Caco-2 (cell line): ENCODE data around the gene ACADL. TPM values are rescaled to one million over a fixed set of nuclear protein-coding genes. Genes with fewer than 3 reads are reported as not detected.

Source experiments
- BruUV-seq: library from RNA; stranded (reverse); fragments of 400-500 nt; replicated peaks from 2 replicates; lab custom pipeline; 2021; lab: Mats Ljungman, UMichigan
- CTCF ChIA-PET: fragments of 300-600 bp; sonication (Branson Sonifier 250); formaldehyde crosslinking; loops from one replicate; lab custom pipeline; 2022; ENCODE audit warnings: antibody characterized with exemption; lab: Charles Lee
- POLR2A ChIA-PET: fragments of 300-600 bp; sonication (Branson Sonifier 250); formaldehyde crosslinking; loops from one replicate; lab custom pipeline; 2022; ENCODE audit warnings: antibody characterized with exemption; lab: Charles Lee
- DNase-seq, 2 experiments: peaks; one replicate each; pipeline versions ENCODE4 v3.0.0 to v3.0.0-alpha.2; 2020 to 2022
- H3K27me3 ChIP-seq: replicated peaks from 2 replicates; pipeline ENCODE4 v1.6.0; 2011; ENCODE audit warnings: low read length; ENCODE audit not compliant: control insufficient read depth, insufficient read depth
- H3K36me3 ChIP-seq: 2 replicates; pipeline ENCODE4 v1.5.1; 2011; ENCODE audit warnings: low read length; ENCODE audit not compliant: control insufficient read depth, insufficient read depth
- H3K4me1 ChIP-seq: fragments of 250-450 bp; sonication (Bioruptor Pico); 2 replicates; pipeline ENCODE4 v1.5.1; 2020; ENCODE audit warnings: mild to moderate bottlenecking
- H3K4me3 ChIP-seq: 2 replicates; pipeline ENCODE4 v1.5.1; 2011; ENCODE audit warnings: low read depth, mild to moderate bottlenecking, control low read depth, low read length
- H3K9me3 ChIP-seq: fragments of 250-450 bp; sonication (Bioruptor Pico); 2 replicates; pipeline ENCODE4 v1.5.1; 2020; ENCODE audit warnings: mild to moderate bottlenecking, moderate library complexity
- H3K27ac Mint-ChIP-seq: one replicate; pipeline ENCODE4 v1.8.0; 2022; ENCODE audit warnings: mixed read lengths; ENCODE audit not compliant: unreplicated experiment
- H3K27me3 Mint-ChIP-seq: one replicate; pipeline ENCODE4 v1.8.0; 2022; ENCODE audit warnings: mixed read lengths; ENCODE audit not compliant: insufficient read depth, unreplicated experiment
- H3K36me3 Mint-ChIP-seq: one replicate; pipeline ENCODE4 v1.8.0; 2022; ENCODE audit warnings: mild to moderate bottlenecking, mixed read lengths; ENCODE audit not compliant: insufficient read depth, unreplicated experiment
- H3K4me1 Mint-ChIP-seq: one replicate; pipeline ENCODE4 v1.8.0; 2022; ENCODE audit warnings: low read depth, mixed read lengths; ENCODE audit not compliant: unreplicated experiment
- H3K4me3 Mint-ChIP-seq: one replicate; pipeline ENCODE4 v1.8.0; 2022; ENCODE audit warnings: mild to moderate bottlenecking, moderate library complexity, mixed read lengths; ENCODE audit not compliant: unreplicated experiment
- H3K9me3 Mint-ChIP-seq: one replicate; pipeline ENCODE4 v1.8.0; 2022; ENCODE audit warnings: mixed read lengths; ENCODE audit not compliant: unreplicated experiment
- intact Hi-C: fragments of 100-400 bp; cut with micrococcal nuclease; formaldehyde crosslinking; loops from one replicate; pipeline ENCODE4 v1.10.0; 2022; ENCODE audit not compliant: unreplicated experiment
- total RNA-seq: library from RNA; stranded (reverse); gene quantifications from 2 replicates; pipeline ENCODE4 v1.2.3, GENCODE V29; 2022
- TF ChIP-seq, protein P1 (sequence below), 2 experiments: fragments of 200-600 bp in 1 of 2; IDR thresholded peaks; 1 replicate in 1 of 2; 2 replicates in 1 of 2; pipeline versions ENCODE4 v1.5.1 to v1.8.0; 2011 to 2022; ENCODE audit warnings: antibody characterized with exemption in 1 of 2, control low read depth in 1 of 2, inconsistent platforms in 1 of 2, low read depth in 1 of 2, low read length in 1 of 2, mild to moderate bottlenecking in 1 of 2, moderate library complexity in 1 of 2; ENCODE audit not compliant: insufficient read depth in 1 of 2, severe bottlenecking in 1 of 2, unreplicated experiment in 1 of 2

ACADL gene
- total RNA-seq, 1 experiment from 2014 or later, result not detected

DNA sequence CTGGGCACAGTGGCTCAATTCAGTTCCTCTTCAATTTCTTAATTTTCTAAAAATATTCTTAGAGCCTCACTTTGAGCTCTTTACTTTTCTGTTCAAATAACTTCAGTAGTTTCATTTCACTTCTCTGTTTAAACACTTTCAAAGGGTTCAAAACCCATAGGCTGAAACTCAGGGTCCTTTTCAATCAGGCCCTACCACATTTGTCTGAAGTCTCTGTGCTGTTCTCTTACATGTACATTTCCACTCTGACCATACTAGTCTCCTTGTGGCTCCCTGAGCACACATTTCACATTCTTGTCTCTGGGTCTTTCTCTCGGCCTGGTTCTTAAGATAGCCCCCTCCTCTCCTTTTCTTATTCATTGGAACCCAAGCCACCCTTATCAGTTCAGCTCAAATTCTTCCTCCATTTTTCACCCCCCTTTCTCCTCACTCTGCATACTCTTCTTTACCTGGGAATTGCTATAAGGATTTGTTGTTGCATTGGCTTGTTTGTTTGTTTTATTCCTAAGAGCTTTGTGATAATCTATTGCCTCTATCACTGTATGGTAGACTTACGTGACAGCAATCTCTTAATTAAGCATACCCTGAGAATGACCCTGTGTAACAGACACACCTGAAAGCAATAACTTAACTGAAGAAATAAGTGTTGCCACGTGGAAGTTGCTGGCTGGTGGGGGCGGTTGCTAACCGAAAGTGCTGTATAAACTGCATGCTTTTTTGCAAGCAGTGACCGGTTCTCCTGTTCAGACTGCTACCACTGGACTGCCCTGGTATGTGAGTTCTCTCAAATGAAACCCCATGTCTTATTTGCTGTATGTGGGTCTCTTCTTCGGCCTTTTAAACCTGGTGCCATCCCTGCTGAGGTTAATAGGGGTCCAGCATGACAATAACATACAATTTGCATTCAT, 27.7 kb upstream of the ACADL start:
- Histone ChIP-seq H3K4me3 (no peak overlapping the region), H3K9me3 (no peaks in the 10 kb centered on the region), H3K4me1 (no peaks in the 10 kb centered on the region), H3K27me3 (no peaks in the 10 kb centered on the region; the same call in 1 of the 2 replicates), H3K36me3 (no peaks in the 10 kb centered on the region)
- TF ChIP-seq, protein P1, sequence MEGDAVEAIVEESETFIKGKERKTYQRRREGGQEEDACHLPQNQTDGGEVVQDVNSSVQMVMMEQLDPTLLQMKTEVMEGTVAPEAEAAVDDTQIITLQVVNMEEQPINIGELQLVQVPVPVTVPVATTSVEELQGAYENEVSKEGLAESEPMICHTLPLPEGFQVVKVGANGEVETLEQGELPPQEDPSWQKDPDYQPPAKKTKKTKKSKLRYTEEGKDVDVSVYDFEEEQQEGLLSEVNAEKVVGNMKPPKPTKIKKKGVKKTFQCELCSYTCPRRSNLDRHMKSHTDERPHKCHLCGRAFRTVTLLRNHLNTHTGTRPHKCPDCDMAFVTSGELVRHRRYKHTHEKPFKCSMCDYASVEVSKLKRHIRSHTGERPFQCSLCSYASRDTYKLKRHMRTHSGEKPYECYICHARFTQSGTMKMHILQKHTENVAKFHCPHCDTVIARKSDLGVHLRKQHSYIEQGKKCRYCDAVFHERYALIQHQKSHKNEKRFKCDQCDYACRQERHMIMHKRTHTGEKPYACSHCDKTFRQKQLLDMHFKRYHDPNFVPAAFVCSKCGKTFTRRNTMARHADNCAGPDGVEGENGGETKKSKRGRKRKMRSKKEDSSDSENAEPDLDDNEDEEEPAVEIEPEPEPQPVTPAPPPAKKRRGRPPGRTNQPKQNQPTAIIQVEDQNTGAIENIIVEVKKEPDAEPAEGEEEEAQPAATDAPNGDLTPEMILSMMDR (IDR thresholded peaks at IDR 0.05; ENCODE audit: insufficient read depth in 1 of 2, low read depth in 1 of 2, low read length in 1 of 2, severe bottlenecking in 1 of 2, unreplicated experiment in 1 of 2), result no peak
- ChIA-PET POLR2A (no interaction called here), CTCF (no interaction called here)
- no peak for DNase-seq
- H3K4me1 Mint-ChIP-seq, result no peaks in the 10 kb centered on the region
- H3K9me3 Mint-ChIP-seq, result no peaks in the 10 kb centered on the region
- H3K36me3 Mint-ChIP-seq, result no peaks in the 10 kb centered on the region
- no TSS peak for BruUV-seq
- H3K4me3 Mint-ChIP-seq, result no peak overlapping the region
- H3K27me3 Mint-ChIP-seq, result peaks cover 5% of the 10 kb centered on the region
- H3K27ac Mint-ChIP-seq, result no peak overlapping the region
- intact Hi-C loops, result no loop called here

DNA sequence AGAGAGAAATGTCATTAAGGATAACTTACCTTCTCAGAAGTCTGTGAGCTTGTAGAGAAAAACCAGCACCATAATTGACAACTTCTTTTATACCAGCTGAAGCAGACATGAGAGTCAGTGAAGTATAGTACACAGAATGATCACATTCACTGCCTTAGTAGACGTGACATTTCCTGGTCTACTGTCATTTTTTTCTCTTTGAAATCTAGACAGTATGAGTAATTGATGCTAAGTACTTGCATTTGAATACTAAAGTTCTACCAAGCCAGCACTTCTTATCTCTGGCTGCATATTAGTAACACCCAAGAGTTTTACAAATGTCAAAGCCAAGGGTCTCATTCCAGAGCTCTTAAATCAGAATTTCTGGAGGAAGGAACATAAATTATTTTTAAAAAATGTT, 25.4 kb upstream of the ACADL start:
- Mint-ChIP-seq H3K4me3 (no peak overlapping the region), H3K9me3 (peaks cover 7% of the 10 kb centered on the region), H3K27ac (no peak overlapping the region), H3K27me3 (peaks cover 8% of the 10 kb centered on the region), H3K4me1 (no peaks in the 10 kb centered on the region), H3K36me3 (no peaks in the 10 kb centered on the region)
- no peaks in the 10 kb centered on the region for H3K36me3 ChIP-seq
- intact Hi-C loops, result no loop called here
- H3K9me3 ChIP-seq, result no peaks in the 10 kb centered on the region
- no peak for DNase-seq
- ChIA-PET POLR2A (no interaction called here), CTCF (no interaction called here)
- no peaks in the 10 kb centered on the region; the same call in 1 of the 2 replicates for H3K27me3 ChIP-seq
- H3K4me3 ChIP-seq, result no peak overlapping the region
- TF ChIP-seq, protein P1 (IDR thresholded peaks at IDR 0.05; ENCODE audit: insufficient read depth in 1 of 2, low read depth in 1 of 2, low read length in 1 of 2, severe bottlenecking in 1 of 2, unreplicated experiment in 1 of 2), result no peak
- H3K4me1 ChIP-seq, result no peaks in the 10 kb centered on the region
- BruUV-seq, result no TSS peak

DNA sequence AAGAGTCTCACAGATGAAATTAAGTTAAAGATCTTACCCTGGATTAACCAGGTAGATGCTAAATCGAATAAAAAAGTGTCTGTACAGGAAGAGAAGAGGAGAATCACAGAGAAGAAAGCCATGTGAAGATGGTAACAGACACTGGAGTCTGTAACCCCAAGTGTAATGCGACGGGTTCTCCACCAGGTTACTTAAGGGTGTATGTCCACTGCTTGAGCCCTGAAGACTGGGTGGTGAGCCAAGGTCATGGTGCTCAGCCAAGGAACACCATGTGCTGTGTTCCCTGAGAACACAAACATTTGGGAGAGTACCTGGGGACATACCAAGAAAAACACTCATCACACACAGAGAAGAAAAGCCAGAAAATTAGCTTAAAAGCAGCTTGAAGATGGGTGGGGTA, 8.2 kb upstream of the ACADL start:
- no peaks in the 10 kb centered on the region for H3K4me1 ChIP-seq
- Mint-ChIP-seq H3K9me3 (no peaks in the 10 kb centered on the region), H3K27me3 (peaks cover 15% of the 10 kb centered on the region), H3K27ac (no peak overlapping the region), H3K4me1 (no peaks in the 10 kb centered on the region), H3K4me3 (no peak overlapping the region), H3K36me3 (no peaks in the 10 kb centered on the region)
- no peaks in the 10 kb centered on the region for H3K27me3 ChIP-seq
- intact Hi-C loops, result no loop called here
- ChIA-PET POLR2A (no interaction called here), CTCF (no interaction called here)
- DNase-seq, result no peak
- no peak overlapping the region for H3K4me3 ChIP-seq
- H3K9me3 ChIP-seq, result no peaks in the 10 kb centered on the region
- no TSS peak for BruUV-seq
- TF ChIP-seq, protein P1 (IDR thresholded peaks at IDR 0.05; ENCODE audit: insufficient read depth in 1 of 2, low read depth in 1 of 2, low read length in 1 of 2, severe bottlenecking in 1 of 2, unreplicated experiment in 1 of 2), result no peak
- H3K36me3 ChIP-seq, result no peaks in the 10 kb centered on the region
